HG03103 (cell line): Measurements from ENCODE around the gene KLHL3.

Source experiments
- ATAC-seq: cut with Tn5 transposase; IDR thresholded peaks from one replicate; pipeline ENCODE4 v1.9.1; 2021; ENCODE audit warnings: low read depth; ENCODE audit not compliant: unreplicated experiment

Gene KLHL3

GRCh38 chr5:137616046-137616445 lies 119.8 kb downstream of the KLHL3 start:
- no peak for ATAC-seq

DNA sequence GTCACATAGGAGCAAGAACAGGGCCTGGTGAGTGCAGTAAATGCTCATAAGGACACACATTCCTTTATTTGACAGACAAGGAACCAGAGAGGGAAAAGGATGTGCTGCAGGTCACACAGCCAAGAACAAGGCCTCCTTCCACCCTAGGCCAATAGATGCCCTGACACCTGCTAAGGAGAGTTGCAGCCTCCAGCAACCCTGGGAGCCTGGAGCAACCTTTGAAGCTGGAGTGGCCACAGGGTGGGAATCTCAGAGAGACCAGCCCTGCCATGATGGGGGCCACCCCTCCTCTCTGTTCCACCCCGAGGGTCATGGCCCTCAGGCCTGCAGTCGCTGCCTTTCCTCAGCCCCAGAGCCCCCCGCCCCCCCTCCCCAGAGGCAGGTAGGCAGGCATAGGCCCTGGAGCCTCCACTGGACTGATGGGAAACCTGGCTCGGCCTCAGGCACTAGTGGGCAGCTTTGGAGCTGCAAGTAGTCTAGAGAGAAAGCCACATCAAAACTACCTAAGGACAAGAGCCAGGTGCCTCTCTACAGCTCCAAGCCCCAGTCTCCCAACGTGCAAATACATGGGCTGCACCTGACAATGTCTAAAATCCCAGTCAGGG lies 120.6 kb downstream of the KLHL3 start:
- no peak for ATAC-seq

GRCh38 chr5:137613554-137614265 lies 122.2 kb downstream of the KLHL3 start:
- no peak for ATAC-seq

- ATAC-seq, result no peak
Observed at GRCh38 chr5:137612576-137612975, 123.3 kb downstream of the KLHL3 start.

- no peak for ATAC-seq
Observed at GRCh38 chr5:137611794-137612435, 124.0 kb downstream of the KLHL3 start.

- ATAC-seq, result no peak
Observed at GRCh38 chr5:137611011-137611580, 124.8 kb downstream of the KLHL3 start.

- ATAC-seq, result no peak
Observed at GRCh38 chr5:137610598-137610997, 125.3 kb downstream of the KLHL3 start.

- ATAC-seq, result no peak
Observed at GRCh38 chr5:137609127-137609526, 126.8 kb downstream of the KLHL3 start.

- no peak for ATAC-seq
Observed at GRCh38 chr5:137607771-137608170, 128.1 kb downstream of the KLHL3 start.

DNA sequence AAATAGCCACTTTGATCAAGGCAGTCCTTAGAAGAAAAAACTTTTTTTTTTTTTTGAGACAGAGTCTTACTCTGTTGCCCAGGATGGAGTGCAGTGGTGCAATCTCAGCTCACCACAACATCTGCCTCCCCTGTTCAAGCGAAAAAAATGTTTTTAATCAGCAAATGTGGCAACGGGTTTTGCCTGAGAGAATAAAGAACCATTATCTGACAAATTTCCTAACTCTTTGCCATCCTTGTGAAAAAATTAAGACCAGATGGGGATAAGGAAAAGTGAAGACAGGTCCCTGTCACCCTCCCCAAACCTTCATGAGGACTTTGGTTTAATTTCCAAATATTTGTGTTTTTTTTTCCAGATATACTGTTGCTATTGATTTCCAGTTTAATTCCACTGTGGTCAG lies 129.5 kb downstream of the KLHL3 start:
- ATAC-seq, result no peak

- no peak for ATAC-seq
Observed at GRCh38 chr5:137605411-137605810, 130.5 kb downstream of the KLHL3 start.

DNA sequence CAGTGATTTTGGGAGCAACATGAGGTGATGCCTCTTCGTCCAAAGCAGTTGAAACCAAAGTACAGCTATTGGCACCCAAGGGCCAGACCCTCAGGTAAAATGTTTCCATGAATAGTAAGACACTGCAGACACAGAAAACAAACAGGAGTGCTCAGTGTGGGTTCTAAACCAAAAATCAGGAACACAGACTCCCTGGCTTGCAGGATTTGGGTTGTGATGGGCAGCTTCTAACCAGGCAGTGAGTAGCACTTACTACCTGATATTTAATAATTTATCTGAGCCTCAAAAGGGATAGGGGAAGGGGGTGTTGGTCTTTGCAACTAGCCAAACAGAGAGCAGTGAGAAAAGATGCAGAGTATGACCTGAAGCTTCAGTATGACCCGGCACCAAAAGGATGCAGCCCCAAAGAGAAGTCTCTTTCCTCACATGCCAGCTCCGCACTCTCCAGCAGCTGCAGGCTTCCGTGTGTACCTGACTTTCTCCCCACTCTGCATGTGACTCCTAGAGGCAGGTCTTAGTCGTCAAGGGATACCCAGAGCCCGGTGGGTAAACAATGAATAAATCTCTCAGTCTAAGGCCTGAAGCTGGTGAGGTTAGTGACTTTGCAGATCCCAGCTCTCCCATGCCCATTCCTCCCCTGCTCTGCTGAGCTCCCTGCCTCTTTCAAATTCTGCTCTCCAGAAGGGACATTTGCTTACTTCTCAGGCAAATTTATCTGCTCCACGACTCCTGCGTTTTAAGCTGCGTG lies 131.4 kb downstream of the KLHL3 start:
- ATAC-seq, result no peak

- ATAC-seq, result no peak
Observed at GRCh38 chr5:137603891-137604290, 132.0 kb downstream of the KLHL3 start.

- no peak for ATAC-seq
Observed at GRCh38 chr5:137603356-137603755, 132.5 kb downstream of the KLHL3 start.

GRCh38 chr5:137602721-137603273 lies 133.1 kb downstream of the KLHL3 start:
- no peak for ATAC-seq

- no peak for ATAC-seq
Observed at GRCh38 chr5:137600721-137601360, 135.0 kb downstream of the KLHL3 start.

DNA sequence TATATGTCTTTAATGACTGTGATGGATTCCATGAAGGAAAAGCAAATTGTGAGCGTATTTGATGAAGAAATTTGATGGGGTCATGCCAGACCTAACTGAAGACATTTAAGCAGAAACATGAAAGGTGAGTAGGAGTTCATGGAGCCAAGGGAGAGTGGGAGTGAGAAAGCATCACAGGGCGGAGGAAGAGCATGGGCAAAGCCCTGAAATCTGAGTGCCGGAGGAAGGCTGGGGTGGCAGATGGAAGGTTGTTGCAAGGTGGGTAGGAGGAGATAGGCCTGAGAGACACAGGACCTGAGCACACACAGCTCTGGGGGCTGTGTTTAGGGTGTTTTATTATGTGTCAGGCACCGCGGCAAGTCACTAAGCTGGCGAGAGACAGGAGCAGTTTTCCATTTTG lies 136.4 kb downstream of the KLHL3 start:
- ATAC-seq, result no peak

DNA sequence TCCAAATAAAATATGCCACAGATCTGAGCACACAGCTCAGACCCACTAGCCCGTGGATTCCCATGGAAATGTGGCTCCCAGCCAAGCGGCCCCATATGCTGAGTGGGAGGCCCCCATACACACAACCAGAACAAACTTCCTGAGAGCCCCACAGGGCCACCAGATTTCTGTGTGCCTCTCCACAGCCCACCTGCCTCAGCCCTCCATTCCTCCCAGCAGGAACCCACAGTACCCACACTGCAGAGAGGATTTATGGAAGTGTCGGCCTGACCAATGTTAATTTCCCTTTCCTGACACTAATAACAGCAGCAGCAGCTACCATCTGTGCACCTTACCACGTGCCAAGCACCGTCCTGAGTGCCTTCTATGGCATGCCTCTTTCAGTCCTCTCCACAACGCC lies 137.5 kb downstream of the KLHL3 start:
- no peak for ATAC-seq

DNA sequence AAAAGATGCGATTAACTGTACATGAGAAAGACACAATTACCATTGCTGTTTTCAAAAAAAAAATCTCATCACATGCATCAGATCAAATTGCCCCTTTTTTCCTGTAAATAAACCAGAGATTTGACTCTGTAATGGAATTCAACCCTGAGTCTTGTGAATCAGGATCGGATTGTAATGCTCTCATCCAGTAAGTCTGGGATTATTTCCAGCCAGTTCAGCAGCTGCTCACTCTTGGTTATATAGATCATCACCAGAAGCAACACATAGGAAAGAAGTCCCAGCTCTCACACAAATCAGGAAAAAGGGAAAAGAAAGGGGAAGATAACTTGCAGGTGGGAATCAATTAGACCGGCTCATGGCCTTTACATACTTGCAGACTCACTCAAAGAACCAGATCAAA lies 138.9 kb downstream of the KLHL3 start:
- ATAC-seq, result no peak

DNA sequence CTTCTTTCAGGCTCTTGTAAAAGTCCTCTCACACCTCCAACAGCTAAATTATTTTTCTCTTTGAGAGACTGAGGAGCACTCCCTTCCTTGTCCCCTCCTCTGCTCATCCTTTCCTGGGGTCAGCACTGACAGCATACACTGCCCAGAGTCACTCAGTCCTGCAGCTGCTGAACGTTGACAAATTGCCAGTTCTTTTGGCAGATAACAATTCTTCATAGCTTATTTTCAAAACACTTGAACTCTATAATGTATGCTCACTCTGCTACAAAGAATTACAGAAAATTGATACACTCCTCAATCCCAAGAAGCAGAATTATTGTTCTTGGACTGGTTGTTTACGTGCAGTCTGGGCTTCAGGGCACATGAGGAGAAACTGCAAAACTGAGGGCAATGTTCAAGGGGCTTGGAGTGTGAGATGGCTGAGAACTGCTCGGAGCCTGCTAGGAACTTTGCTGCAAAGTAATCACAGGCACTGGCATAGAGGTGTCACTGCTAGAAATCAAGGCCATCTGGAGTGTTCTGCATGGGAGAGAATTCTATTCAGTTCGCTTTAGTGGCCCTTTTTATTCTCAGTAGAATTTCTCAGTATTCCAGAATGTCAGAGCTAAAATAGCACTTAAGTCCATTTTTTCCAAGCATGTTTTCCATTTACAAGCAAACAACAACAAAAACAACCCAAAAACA lies 140.4 kb downstream of the KLHL3 start:
- no peak for ATAC-seq
